Stimulated activated CD4-positive, alpha-beta T cell treated with anti-CD3 and anti-CD28 coated beads, TNF-alpha, amount 100 ng/mL, for 24 hours (primary cell): ENCODE measurements around the gene DENND1B.
"Not testable (repeated sequence)": the region's sequence is repeated elsewhere in the genome, so short reads cannot be mapped to it uniquely, and the experiment has no call there.

ENCODE experiments used
- DNase-seq, 3 experiments: peaks; one replicate each; pipeline ENCODE4 v3.0.0-alpha.2; 2020; ENCODE audit warnings: low read depth in 3 of 3

DENND1B gene

DNA sequence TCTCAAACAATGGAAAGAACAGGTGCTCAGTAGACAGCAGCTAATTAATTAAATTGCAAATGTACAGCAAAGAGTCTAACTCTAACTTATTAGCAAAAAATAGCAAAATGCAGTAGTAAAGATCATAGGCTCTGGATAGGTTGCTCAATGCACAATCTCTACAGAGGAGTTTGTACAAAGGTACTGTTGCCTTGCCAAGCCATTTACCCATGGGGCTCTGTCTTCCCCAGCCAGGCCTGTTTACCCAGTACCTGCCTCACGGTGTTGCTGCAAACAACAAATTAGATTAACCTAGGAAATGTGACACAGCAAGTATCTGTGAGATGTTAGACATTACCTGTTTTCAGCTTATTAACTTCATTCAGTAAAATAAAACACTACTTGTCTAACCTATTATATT is 222.0 kb downstream of the DENND1B start:
- no peak for DNase-seq

DNA sequence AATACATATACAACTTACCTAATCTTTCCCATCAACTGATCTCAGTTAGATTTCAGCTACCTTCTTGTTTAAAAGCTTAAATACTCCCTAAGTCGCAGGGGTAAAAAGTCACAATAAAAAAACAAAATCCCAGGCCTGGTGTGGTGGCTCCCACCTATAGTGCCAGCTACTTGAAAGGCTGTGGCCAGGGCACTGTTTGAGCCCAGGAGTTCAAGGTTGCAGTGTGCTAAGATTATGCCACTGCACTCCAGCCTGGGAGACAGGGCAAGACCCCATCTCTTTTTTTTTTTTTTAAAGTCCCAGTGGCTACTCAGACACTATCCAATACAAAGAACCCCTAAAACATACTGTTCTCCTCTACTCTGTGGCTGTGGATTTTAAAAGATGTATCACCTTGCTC is 228.3 kb downstream of the DENND1B start:
- no peak for DNase-seq

DNA sequence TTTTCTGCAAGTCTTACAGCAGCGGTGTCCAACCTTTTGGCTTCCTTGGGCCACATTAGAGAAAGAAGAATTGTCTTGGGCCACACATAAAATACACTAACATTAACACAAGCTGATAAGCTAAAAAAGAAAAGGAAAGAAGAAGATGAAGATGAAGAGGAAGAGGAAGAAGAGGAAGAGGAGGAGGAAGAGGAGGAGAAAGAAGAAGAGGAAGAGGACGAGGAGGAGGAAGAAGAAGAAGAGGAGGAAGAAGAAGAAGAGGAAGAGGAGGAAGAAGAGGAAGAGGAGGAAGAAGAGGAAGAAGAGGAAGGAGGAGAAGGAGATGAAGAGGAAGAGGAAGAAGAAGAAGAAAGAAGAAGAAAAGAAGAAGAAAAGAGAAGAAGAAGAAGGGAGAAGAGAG is 230.7 kb downstream of the DENND1B start:
- no peak for DNase-seq

DNA sequence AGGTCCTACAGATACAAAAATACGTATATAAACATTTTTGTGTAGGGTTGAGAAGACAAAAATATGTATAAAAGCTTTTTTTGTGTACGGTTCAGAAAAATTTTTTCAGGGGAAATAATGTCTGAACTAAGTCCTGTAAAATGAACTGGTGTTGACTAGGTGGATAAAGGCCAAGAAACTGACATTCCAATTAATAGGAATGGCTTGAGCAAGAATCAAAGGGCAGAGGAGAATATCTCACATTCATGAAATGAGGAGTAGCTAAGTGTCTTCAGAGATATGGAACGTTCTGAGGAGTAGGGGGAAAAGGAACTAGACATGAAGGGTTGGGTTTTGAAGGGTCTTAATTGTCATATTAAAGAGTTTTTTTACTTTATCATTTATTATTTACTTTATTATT is 231.2 kb downstream of the DENND1B start:
- no peak for DNase-seq

DNA sequence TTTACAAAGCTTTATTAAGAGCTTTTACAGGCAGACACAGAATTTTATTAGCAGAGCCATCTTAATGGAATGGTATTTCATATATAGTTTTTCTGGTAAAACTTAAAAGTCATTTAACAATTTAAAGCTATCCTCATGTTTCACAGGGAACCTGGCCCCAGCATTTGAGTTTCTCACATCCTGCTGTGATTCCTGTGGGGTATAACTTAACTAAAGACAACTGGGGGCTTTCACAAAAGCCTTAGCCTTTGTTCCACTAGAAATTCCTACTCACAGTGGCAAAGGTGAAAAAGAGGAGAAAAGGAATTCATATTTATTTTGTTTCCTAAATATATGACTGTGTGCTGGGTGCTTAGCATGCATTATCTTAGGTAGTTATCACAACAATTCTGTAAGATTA is 233.9 kb downstream of the DENND1B start:
- DNase-seq = no peak

DNA sequence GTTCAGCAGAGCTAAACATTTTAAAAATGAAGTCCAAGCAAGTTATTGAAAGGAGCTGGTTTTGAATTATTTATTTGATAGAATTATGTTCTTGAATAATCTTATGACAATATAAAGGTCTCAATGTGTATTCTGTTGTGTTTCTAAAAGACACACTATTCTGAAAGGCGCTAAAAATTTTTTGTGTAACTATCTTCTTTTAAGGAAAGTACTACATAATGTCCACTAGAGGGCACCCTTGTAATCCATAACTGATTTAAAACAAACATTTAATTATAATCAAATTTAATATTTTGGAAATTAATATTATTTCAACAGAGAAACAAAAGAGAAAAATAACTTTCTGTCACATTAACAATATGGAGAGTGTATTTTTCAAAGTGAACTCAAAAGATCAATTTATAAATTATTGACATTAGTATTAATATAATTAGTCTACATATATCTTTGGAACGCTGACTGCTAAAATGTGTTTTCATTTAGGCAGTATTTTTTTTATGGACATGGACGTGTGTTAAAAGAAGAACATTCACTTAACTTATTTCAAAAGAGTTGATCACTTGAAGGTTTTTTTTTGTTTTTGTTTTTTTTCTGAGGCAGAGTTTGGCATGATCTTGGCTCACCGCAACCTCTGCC is 248.4 kb downstream of the DENND1B start:
- no peak for DNase-seq

DNA sequence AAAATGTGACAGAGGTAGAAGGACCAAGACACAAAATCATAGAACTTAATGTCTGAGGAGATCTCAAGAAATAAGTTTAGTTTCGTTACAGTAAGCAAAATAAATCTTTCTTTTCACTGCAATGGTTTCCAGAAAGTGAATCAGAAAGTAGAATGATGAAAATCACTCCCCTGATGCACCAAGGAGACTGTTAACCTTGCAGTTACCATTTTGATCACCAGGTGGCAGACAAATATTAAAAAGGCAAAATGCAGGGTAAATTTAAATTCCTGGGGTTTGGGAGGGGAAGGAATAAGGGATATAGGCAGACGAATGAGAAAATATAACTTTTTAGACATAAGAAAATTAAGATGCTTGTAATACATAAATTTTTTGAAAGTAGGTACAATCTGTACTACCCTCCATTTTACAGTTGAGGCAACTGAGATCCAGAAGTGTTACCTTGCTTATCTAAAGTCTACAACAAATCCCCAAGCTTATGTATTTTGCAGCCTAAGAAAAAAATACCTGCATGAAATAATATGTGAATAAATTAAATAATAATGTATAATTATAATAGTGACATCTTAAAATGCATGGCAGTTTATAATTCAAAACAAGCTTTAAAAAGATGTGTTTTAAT is 254.1 kb downstream of the DENND1B start:
- DNase-seq = peak in 1 of 3 experiments; percentile 10

DNA sequence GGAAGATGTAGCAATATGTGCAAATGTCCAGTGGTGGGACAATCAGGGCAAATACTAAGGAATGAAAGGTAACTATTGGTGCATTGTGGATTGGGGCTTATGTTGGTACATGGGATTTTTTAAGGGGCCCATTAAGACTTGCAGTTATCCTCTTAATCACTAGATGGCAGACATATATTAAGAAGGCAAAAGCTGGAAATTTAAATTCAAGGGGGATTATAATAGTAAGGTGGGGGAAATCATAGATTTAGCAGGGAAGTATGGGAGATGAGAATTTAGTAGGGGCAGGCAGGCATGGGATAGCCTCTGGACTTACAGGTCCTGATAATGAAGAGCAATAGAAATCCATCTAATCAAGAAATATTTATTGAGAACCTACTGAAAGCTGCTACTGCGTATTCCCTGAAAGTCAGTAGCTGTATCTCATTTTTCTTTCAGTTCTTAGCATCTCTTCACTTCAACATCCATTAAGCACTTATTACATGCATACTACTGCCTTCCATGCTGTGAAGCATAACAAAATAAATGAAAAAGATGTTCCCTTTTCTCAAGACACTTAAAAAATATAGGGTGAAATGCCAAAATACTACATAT is 255.4 kb downstream of the DENND1B start:
- no peak for DNase-seq

DNA sequence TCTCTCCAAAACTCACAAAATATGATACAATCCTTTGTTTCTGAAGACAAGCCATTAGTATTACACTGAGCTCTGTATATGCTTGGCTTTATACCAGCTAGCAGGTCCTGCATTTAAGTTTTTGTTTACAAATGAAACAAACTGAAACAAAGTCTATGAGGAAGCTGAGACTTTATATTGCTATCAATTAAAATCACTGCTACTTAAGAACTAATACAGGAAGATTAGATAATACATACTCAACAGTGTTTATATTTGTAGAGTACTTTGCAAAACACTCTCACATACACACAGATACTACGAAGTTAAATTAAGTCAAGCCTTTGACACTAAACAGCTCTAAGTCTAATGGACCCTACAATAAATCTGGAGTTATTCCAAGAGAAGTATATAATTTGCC is 259.9 kb downstream of the DENND1B start:
- no peak for DNase-seq

DNA sequence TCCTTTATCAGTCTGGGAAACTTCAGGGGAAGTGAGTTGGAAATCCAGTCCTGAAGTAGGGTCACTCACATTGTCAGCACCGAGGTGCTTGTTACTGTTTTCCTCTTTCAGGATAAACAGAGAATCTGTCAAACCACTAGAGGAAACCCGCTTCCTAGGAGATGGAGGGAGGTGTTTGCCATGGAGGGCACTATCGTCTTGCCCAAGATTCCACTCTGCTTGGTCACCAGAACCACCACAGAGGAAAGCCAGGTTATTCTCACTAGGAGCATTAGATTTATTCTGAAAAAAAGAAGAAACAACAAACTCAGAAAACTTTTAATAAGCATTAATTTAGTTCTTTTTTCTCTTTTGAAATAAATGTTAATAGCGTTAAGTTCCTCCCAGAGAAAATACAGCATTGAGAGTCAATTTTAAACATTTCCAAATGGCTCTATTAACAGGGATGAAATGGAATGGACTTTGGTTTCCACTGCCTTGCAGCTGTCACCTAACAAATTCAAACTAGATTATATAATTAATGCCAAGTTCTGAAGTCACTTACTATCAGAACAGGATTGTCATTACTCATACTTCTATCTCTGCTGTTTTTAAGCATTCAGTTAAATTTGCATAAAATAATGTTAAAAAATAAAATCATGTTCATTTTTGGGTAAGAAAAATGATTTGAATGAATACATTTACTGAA is 264.4 kb downstream of the DENND1B start:
- no peak for DNase-seq

DNA sequence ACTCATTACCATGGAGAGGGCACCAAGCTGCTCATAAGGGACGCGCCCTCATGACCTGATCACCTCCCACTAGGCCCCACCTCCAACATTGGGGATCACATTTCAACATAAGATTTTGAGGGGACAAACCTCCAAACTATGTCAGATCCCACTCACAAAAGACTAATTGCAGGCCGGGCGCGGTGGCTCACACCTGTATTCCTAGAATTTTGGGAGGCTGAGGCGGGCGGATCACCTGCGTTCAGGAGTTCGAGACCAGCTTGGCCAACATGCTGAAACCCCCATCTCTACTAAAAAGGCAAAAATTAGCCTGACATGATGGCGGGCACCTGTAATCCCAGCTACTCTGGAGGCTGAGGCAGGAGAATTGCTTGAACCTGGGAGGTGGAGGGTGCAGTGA is 278.6 kb downstream of the DENND1B start:
- no peak for DNase-seq

DNA sequence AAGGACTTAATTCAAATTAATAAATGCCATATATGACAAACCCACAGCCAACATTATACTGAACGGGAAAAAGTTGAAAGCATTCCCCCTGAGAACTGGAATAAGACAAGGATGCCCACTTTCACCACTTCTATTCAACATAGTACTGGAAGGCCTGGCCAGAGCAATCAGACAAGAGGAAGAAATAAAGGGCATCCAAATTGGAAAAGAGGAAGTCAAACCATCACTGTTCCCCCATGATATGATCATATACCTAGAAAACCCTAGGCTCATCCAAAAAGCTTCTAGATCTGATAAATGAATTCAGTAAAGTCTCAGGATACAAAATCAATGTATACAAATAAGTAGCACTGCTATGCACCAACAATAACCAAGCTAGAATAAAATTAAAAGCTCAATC is 283.8 kb downstream of the DENND1B start:
- not testable (repeated sequence) for DNase-seq

DNA sequence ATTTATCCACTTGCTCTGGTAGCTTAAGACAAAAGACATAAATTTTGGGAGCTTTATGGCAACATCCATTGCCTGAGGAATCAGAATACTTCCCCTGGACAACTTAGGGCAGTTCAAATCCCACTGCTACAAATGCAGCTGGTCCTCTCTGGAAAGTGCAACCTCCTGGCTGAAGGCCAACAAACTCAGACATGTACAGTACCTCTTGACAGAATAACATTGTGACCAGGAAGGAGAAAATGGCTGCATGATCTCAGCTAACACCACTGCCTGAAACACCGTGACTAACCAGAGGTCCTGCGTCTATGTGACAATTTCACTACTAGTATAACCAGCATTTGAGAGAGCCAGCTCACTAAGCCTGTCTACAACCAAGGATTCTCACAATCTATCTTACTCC is 288.3 kb downstream of the DENND1B start:
- DNase-seq = no peak

DNA sequence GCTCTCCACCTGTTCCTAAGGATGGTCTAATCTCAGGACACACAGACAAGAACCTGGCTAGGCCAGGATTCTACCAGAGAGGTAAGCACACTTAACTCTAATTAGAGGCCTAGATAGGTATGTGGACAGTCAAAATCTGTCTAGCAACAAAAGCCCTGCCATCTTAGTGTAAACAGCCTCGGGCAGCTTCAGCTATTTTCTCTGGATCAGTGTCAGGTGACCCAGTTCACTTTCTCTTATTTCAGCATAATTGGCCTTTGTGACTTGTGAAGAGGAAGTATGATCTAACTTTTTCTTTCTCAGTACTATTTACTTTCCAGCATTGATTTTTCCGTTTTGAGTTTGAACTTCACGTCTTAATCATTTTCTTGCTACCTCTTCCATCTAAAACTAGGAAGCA is 289.5 kb downstream of the DENND1B start:
- DNase-seq = no peak

GRCh38 chr1:197481101-197481500 is 294.2 kb downstream of the DENND1B start:
- DNase-seq = peak in 1 of 3 experiments; percentile 1

- no peak for DNase-seq
These were observed 294.8 kb downstream of the DENND1B start for GRCh38 chr1:197480446-197480845.

- no peak for DNase-seq
These were observed 303.1 kb downstream of the DENND1B start for GRCh38 chr1:197472141-197472540.

DNA sequence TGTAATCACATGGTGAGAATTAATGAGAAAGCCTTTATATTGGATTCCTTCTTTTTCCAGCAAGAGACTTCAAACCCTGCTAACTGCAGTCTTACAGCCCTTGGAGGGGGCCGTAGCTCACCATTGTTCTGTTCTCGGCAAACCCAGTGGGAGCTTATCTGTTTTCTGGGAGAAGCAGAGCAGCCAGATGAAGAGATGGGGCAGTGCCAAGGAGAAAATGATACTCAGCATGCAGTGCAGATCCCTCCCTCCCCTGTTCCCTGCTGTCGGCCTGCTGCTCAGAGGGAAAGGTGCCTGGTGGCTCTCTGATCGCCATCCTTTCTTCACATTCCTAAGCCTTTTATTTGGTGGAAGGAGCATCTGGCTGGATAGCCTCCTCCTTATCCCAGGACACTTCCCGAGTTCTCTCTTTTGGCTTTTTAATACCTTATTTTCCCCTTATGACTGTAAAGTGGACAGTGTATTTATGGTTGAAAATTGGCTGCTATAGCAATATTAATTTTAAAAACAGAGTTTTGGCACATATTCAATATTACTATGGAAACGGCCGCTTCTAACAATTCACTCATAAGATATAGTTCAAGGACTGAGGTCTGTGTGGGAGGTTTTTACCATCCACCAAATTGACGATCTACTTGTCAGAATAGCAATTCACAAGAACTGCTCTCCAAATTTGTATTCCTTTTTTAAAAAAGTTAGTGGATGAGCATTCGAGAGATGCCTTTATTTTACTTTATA is 303.9 kb downstream of the DENND1B start:
- DNase-seq = no peak

- no peak for DNase-seq
These were observed 304.9 kb downstream of the DENND1B start for GRCh38 chr1:197470330-197470729.

DNA sequence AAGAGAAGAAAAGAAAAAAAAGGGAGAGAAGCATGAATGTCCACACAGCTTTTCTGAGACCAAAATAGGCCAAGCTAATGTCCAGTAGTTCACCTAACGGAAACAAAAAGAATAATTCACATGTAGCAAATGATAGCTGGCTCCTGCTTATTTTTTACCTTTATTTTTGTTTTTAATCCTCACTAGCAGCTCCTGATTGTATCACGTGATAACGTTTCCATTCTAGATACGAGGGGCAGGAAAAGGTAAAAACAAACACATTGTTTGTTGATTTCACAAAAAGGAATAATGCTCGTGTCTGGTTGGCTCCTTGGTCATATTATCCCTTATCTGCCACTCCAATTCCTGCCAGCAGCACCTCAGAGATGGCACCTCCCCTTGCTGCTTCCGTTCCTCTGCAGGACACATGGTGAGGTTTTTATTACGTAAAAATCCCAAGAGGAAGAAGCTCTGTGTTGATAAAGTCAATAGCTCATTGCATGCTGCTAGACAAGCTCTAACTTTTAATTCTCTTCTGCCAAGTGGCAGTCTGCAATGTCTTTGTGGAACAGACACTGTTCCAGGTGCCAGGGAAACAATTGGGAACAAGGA is 305.6 kb downstream of the DENND1B start:
- no peak for DNase-seq

GRCh38 chr1:197468543-197469175 is 306.6 kb downstream of the DENND1B start:
- DNase-seq = no peak
